Measurements from ENCODE around the gene POC1B.

POC1B gene

GRCh38 chr12:89383235-89384049 is 142.4 kb downstream of the POC1B start:
- DNase-seq, result no peak

GRCh38 chr12:89382328-89382727 is 143.5 kb downstream of the POC1B start:
- no peak for DNase-seq

GRCh38 chr12:89379839-89380467 is 145.9 kb downstream of the POC1B start:
- no peak for DNase-seq

- DNase-seq, result no peak
Measured at GRCh38 chr12:89379148-89379838, 146.6 kb downstream of the POC1B start.

- DNase-seq, result no peak
Measured at GRCh38 chr12:89376844-89377243, 149.0 kb downstream of the POC1B start.

GRCh38 chr12:89376202-89376529 is 149.7 kb downstream of the POC1B start:
- DNase-seq, result no peak

GRCh38 chr12:89373763-89374572 is 151.9 kb downstream of the POC1B start:
- no peak for DNase-seq

- DNase-seq, result no peak
Measured at GRCh38 chr12:89372584-89373370, 153.1 kb downstream of the POC1B start.

GRCh38 chr12:89370850-89371249 is 155.0 kb downstream of the POC1B start:
- DNase-seq, result no peak

GRCh38 chr12:89370421-89370831 is 155.4 kb downstream of the POC1B start:
- DNase-seq, result no peak
